ENCODE data around the gene PCDHAC1. TPM values are rescaled to one million over a fixed set of nuclear protein-coding genes. Genes with fewer than 3 reads are reported as not detected.

The PCDHAC1 gene
- total RNA-seq, 1 donor from 2014 or later = 7.5 TPM

DNA sequence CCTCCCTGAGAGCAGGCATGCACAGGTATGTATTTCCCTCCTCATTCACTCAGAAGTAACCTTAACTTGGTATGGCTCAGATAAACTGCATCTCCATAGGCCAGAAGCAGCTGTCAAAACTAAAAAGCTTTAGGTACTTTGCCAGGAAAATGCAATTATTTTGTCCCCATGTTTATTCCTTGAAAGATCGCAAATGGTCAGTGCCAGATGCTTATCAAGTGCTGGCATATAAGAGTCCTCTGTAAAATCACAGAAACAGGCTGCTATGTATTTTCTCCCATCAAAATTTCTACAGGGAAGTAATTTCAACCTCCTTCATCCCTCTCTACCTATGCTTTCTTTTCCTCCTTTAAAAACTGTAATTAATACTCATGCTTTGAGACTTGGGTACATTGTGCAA lies 52.9 kb downstream of the PCDHAC1 start:
- no peak for DNase-seq (ENCODE audit: low spot score)
- no peak overlapping the region for H3K4me3 Mint-ChIP-seq (ENCODE audit: unreplicated experiment)
- H3K4me1 Mint-ChIP-seq (ENCODE audit: unreplicated experiment) = peaks cover 2% of the 10 kb centered on the region
- no peaks in the 10 kb centered on the region for H3K36me3 Mint-ChIP-seq (ENCODE audit: low read depth, unreplicated experiment)
- H3K27ac Mint-ChIP-seq (ENCODE audit: unreplicated experiment) = no peak overlapping the region
- H3K9me3 Mint-ChIP-seq (ENCODE audit: unreplicated experiment) = no peaks in the 10 kb centered on the region
- H3K27me3 Mint-ChIP-seq (ENCODE audit: unreplicated experiment) = peaks cover 1% of the 10 kb centered on the region
- TF ChIP-seq, protein P1, sequence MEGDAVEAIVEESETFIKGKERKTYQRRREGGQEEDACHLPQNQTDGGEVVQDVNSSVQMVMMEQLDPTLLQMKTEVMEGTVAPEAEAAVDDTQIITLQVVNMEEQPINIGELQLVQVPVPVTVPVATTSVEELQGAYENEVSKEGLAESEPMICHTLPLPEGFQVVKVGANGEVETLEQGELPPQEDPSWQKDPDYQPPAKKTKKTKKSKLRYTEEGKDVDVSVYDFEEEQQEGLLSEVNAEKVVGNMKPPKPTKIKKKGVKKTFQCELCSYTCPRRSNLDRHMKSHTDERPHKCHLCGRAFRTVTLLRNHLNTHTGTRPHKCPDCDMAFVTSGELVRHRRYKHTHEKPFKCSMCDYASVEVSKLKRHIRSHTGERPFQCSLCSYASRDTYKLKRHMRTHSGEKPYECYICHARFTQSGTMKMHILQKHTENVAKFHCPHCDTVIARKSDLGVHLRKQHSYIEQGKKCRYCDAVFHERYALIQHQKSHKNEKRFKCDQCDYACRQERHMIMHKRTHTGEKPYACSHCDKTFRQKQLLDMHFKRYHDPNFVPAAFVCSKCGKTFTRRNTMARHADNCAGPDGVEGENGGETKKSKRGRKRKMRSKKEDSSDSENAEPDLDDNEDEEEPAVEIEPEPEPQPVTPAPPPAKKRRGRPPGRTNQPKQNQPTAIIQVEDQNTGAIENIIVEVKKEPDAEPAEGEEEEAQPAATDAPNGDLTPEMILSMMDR (IDR thresholded peaks at IDR 0.05; ENCODE audit: unreplicated experiment) = no peak

Other genes with a start within 250 kb of the PCDHAC1 start
- 75.0 TPM for gene HARS1, start 234.9 kb upstream of the PCDHAC1 start, total RNA-seq (ENCODE audit: unreplicated experiment)
- 37.0 TPM for gene HARS2, start 234.8 kb upstream of the PCDHAC1 start, total RNA-seq (ENCODE audit: unreplicated experiment)
- gene ZMAT2, start 225.9 kb upstream of the PCDHAC1 start, total RNA-seq (ENCODE audit: unreplicated experiment) = 51.0 TPM
- gene PCDHA1, start 140.2 kb upstream of the PCDHAC1 start, total RNA-seq (ENCODE audit: unreplicated experiment) = 0.13 TPM
- 4.2 TPM for gene PCDHA2, start 131.4 kb upstream of the PCDHAC1 start, total RNA-seq (ENCODE audit: unreplicated experiment)
- 2.6 TPM for gene PCDHA3, start 125.2 kb upstream of the PCDHAC1 start, total RNA-seq (ENCODE audit: unreplicated experiment)
- 9.9 TPM for gene PCDHA4, start 119.2 kb upstream of the PCDHAC1 start, total RNA-seq (ENCODE audit: unreplicated experiment)
- 2.7 TPM for gene PCDHA5, start 104.7 kb upstream of the PCDHAC1 start, total RNA-seq (ENCODE audit: unreplicated experiment)
- gene PCDHA6, start 98.3 kb upstream of the PCDHAC1 start, total RNA-seq (ENCODE audit: unreplicated experiment) = 2.3 TPM
- gene PCDHA7, start 92.0 kb upstream of the PCDHAC1 start, total RNA-seq (ENCODE audit: unreplicated experiment) = 2.9 TPM
- 1.6 TPM for gene PCDHA8, start 85.1 kb upstream of the PCDHAC1 start, total RNA-seq (ENCODE audit: unreplicated experiment)
- 1.7 TPM for gene PCDHA9, start 77.9 kb upstream of the PCDHAC1 start, total RNA-seq (ENCODE audit: unreplicated experiment)
- gene PCDHA10, start 70.4 kb upstream of the PCDHAC1 start, total RNA-seq (ENCODE audit: unreplicated experiment) = 16.9 TPM
- gene PCDHA11, start 57.3 kb upstream of the PCDHAC1 start, total RNA-seq (ENCODE audit: unreplicated experiment) = 7.8 TPM
- 9.7 TPM for gene PCDHA12, start 51.0 kb upstream of the PCDHAC1 start, total RNA-seq (ENCODE audit: unreplicated experiment)
- 2.5 TPM for gene PCDHA13, start 44.2 kb upstream of the PCDHAC1 start, total RNA-seq (ENCODE audit: unreplicated experiment)
- 5.2 TPM for gene PCDHAC2, start 40.2 kb downstream of the PCDHAC1 start, total RNA-seq (ENCODE audit: unreplicated experiment)
- gene PCDHB1, start 125.1 kb downstream of the PCDHAC1 start, total RNA-seq (ENCODE audit: unreplicated experiment) = not detected
- 44.9 TPM for gene PCDHB2, start 168.3 kb downstream of the PCDHAC1 start, total RNA-seq (ENCODE audit: unreplicated experiment)
- gene PCDHB3, start 174.2 kb downstream of the PCDHAC1 start, total RNA-seq (ENCODE audit: unreplicated experiment) = 6.5 TPM
- gene PCDHB4, start 195.5 kb downstream of the PCDHAC1 start, total RNA-seq (ENCODE audit: unreplicated experiment) = 2.3 TPM
- 7.8 TPM for gene PCDHB5, start 208.9 kb downstream of the PCDHAC1 start, total RNA-seq (ENCODE audit: unreplicated experiment)
- 1.1 TPM for gene PCDHB6, start 223.8 kb downstream of the PCDHAC1 start, total RNA-seq (ENCODE audit: unreplicated experiment)
- gene PCDHB7, start 246.3 kb downstream of the PCDHAC1 start, total RNA-seq (ENCODE audit: unreplicated experiment) = 4.6 TPM